Kasumi-1 (cell line): ENCODE measurements around the gene SRGAP1.
"Not testable (repeated sequence)": the region's sequence is repeated elsewhere in the genome, so short reads cannot be mapped to it uniquely, and the experiment has no call there.

Experiments used
- DNase-seq, 2 experiments: peaks; one replicate each; lab custom pipeline; 2025; lab: John Stamatoyannopoulos, UW

The SRGAP1 gene

GRCh38 chr12:64007853-64008252 is 163.4 kb downstream of the SRGAP1 start:
- no peak for DNase-seq

GRCh38 chr12:64008596-64008995 is 164.1 kb downstream of the SRGAP1 start:
- no peak for DNase-seq

GRCh38 chr12:64009321-64010068 is 165.0 kb downstream of the SRGAP1 start:
- no peak for DNase-seq

GRCh38 chr12:64010069-64010686 is 165.7 kb downstream of the SRGAP1 start:
- DNase-seq = no peak

- no peak for DNase-seq
Observed at GRCh38 chr12:64016521-64016920, 172.0 kb downstream of the SRGAP1 start.

- DNase-seq = not testable (repeated sequence)
Observed at GRCh38 chr12:64018116-64018515, 173.6 kb downstream of the SRGAP1 start.

GRCh38 chr12:64018524-64018923 is 174.0 kb downstream of the SRGAP1 start:
- no peak for DNase-seq

GRCh38 chr12:64019101-64019500 is 174.6 kb downstream of the SRGAP1 start:
- DNase-seq = no peak

GRCh38 chr12:64019654-64020053 is 175.2 kb downstream of the SRGAP1 start:
- no peak for DNase-seq

GRCh38 chr12:64025174-64025958 is 180.9 kb downstream of the SRGAP1 start:
- DNase-seq = no peak

- no peak for DNase-seq
Observed at GRCh38 chr12:64027311-64027710, 182.8 kb downstream of the SRGAP1 start.

GRCh38 chr12:64028541-64028940 is 184.0 kb downstream of the SRGAP1 start:
- no peak for DNase-seq

- no peak for DNase-seq
Observed at GRCh38 chr12:64029013-64029857, 184.7 kb downstream of the SRGAP1 start.

- DNase-seq = no peak
Observed at GRCh38 chr12:64030155-64030554, 185.7 kb downstream of the SRGAP1 start.

GRCh38 chr12:64034056-64034455 is 189.6 kb downstream of the SRGAP1 start:
- DNase-seq = not testable (repeated sequence)

- DNase-seq = no peak
Observed at GRCh38 chr12:64034901-64035576, 190.5 kb downstream of the SRGAP1 start.

GRCh38 chr12:64036414-64036813 is 191.9 kb downstream of the SRGAP1 start:
- no peak for DNase-seq

GRCh38 chr12:64039281-64039871 is 194.9 kb downstream of the SRGAP1 start:
- no peak for DNase-seq

- DNase-seq = no peak
Observed at GRCh38 chr12:64042911-64043310, 198.4 kb downstream of the SRGAP1 start.

- DNase-seq = no peak
Observed at GRCh38 chr12:64044191-64044590, 199.7 kb downstream of the SRGAP1 start.

GRCh38 chr12:64051057-64051456 is 206.6 kb downstream of the SRGAP1 start:
- no peak for DNase-seq
